Trophoblast cell (in vitro differentiated cells and primary cell): ENCODE results near the gene RTBDN.

Experiments
- DNase-seq, 2 donors: peaks; one replicate each; pipeline ENCODE4 v3.0.0-alpha.2; 2016
- H2AFZ ChIP-seq: 2 replicates; pipeline ENCODE4 v1.6.1; 2013; ENCODE audit warnings: low read length, moderate library complexity, mild to moderate bottlenecking; ENCODE audit not compliant: insufficient read depth, poor library complexity
- H2AK5ac ChIP-seq: 2 replicates; pipeline ENCODE4 v1.6.1; 2013; ENCODE audit warnings: mild to moderate bottlenecking, low read length
- H2BK120ac ChIP-seq: 2 replicates; pipeline ENCODE4 v1.6.1; 2013; ENCODE audit warnings: low read length, mild to moderate bottlenecking, moderate library complexity; ENCODE audit not compliant: insufficient read depth, poor library complexity
- H2BK12ac ChIP-seq: 2 replicates; pipeline ENCODE4 v1.6.1; 2013; ENCODE audit warnings: mild to moderate bottlenecking, low read length, moderate library complexity
- H2BK5ac ChIP-seq: 2 replicates; pipeline ENCODE4 v1.6.1; 2013; ENCODE audit warnings: low read length, low read depth, moderate library complexity, mild to moderate bottlenecking; ENCODE audit not compliant: poor library complexity
- H3K14ac ChIP-seq: 2 replicates; pipeline ENCODE4 v1.6.1; 2013; ENCODE audit warnings: mild to moderate bottlenecking, low read length
- H3K18ac ChIP-seq: 2 replicates; pipeline ENCODE4 v1.6.1; 2013; ENCODE audit warnings: mild to moderate bottlenecking, low read length
- H3K23ac ChIP-seq: 2 replicates; pipeline ENCODE4 v1.6.1; 2013; ENCODE audit warnings: low read length
- H3K27ac ChIP-seq: 2 replicates; pipeline ENCODE4 v1.5.1; 2013; ENCODE audit warnings: low read depth, mild to moderate bottlenecking, inconsistent platforms, low read length, moderate library complexity
- H3K27me3 ChIP-seq: 2 replicates; pipeline ENCODE4 v1.6.1; 2013; ENCODE audit warnings: inconsistent platforms, mild to moderate bottlenecking, low read length, moderate library complexity; ENCODE audit not compliant: insufficient read depth
- H3K36me3 ChIP-seq, 2 experiments: 1 replicate in 1 of 2; 2 replicates in 1 of 2; pipeline ENCODE4 v1.6.1; 2013; ENCODE audit warnings: low read length in 2 of 2, mild to moderate bottlenecking in 2 of 2, moderate library complexity in 1 of 2; ENCODE audit not compliant: insufficient read depth in 2 of 2, control insufficient read depth in 1 of 2
- H3K4ac ChIP-seq: 2 replicates; pipeline ENCODE4 v1.6.1; 2013; ENCODE audit warnings: low read depth, mild to moderate bottlenecking, low read length, moderate library complexity
- H3K4me1 ChIP-seq, 2 experiments: 1 replicate in 1 of 2; 2 replicates in 1 of 2; pipeline ENCODE4 v1.6.1; 2013; ENCODE audit warnings: low read length in 2 of 2, mild to moderate bottlenecking in 2 of 2, moderate library complexity in 1 of 2; ENCODE audit not compliant: insufficient read depth in 2 of 2, control insufficient read depth in 1 of 2
- H3K4me2 ChIP-seq: 2 replicates; pipeline ENCODE4 v1.6.1; 2013; ENCODE audit warnings: inconsistent platforms, mild to moderate bottlenecking, low read length, moderate library complexity
- H3K4me3 ChIP-seq: 2 replicates; pipeline ENCODE4 v1.5.1; 2013; ENCODE audit warnings: mild to moderate bottlenecking, low read depth, low read length, inconsistent platforms
- H3K79me1 ChIP-seq: one replicate; pipeline ENCODE4 v1.6.1; 2013; ENCODE audit warnings: low read length
- H3K79me2 ChIP-seq: 2 replicates; pipeline ENCODE4 v1.6.1; 2013; ENCODE audit warnings: low read length, mild to moderate bottlenecking; ENCODE audit not compliant: control insufficient read depth, insufficient read depth, poor library complexity
- H3K9ac ChIP-seq: 2 replicates; pipeline ENCODE4 v1.6.1; 2013; ENCODE audit warnings: mild to moderate bottlenecking, low read length
- H3K9me3 ChIP-seq: 2 replicates; pipeline ENCODE4 v1.6.1; 2013; ENCODE audit warnings: low read depth, mild to moderate bottlenecking, control low read depth, inconsistent platforms, low read length; ENCODE audit not compliant: insufficient read depth
- H4K12ac ChIP-seq: 2 replicates; pipeline ENCODE4 v1.6.1; 2013; ENCODE audit warnings: low read depth, mild to moderate bottlenecking, low read length, moderate library complexity
- H4K8ac ChIP-seq: 2 replicates; pipeline ENCODE4 v1.6.1; 2013; ENCODE audit warnings: low read depth, mild to moderate bottlenecking, low read length, moderate library complexity
- H4K91ac ChIP-seq: one replicate; pipeline ENCODE4 v1.6.1; 2013; ENCODE audit warnings: low read depth, mild to moderate bottlenecking, low read length, moderate library complexity
- WGBS: extraction: QIAGEN DNeasy Blood & Tissue Kit; methylation state at CpG from one replicate; pipeline ENCODE4 v1.1.7; 2013; ENCODE audit warnings: missing lambda C conversion rate; ENCODE audit not compliant: insufficient read length, insufficient coverage; ENCODE audit errors: extremely low coverage; 5-methylcytosine and 5-hydroxymethylcytosine counted together

Gene RTBDN

DNA sequence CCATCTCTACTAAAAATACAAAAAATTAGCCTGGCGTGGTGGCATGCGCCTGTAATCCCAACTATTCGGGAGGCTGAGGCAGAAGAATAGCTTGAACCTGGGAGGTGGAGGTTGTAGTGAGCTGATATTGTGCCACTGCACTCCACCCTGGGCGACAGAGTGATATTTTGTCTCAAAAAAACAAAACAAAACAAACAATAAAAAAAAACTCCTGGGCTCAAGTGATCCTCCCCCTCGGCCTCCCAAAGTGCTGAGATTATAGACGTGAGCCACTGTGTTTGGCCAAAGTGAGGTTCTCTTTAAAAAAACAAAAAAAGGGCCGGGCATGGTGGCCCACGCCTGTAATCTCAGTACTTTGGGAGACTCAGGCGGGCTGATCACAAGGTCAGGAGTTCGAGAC lies 46.9 kb downstream of the RTBDN start:
- H3K4me2 ChIP-seq, result no peak overlapping the region
- no peak overlapping the region for H2AK5ac ChIP-seq
- no peak overlapping the region for H3K27ac ChIP-seq
- no peaks in the 10 kb centered on the region for H3K9me3 ChIP-seq
- no peak overlapping the region for H3K18ac ChIP-seq
- no peak overlapping the region for H2BK12ac ChIP-seq
- H3K9ac ChIP-seq, result no peak overlapping the region
- H3K4ac ChIP-seq, result no peak overlapping the region
- H3K36me3 ChIP-seq, result peaks cover 0 to 2% of the 10 kb centered on the region in 2 experiments
- no peak overlapping the region for H3K4me3 ChIP-seq
- peak overlapping the region; percentile 35 for H2BK120ac ChIP-seq
- DNase-seq, result no peak
- no peak overlapping the region for H3K23ac ChIP-seq
- H3K14ac ChIP-seq, result no peak overlapping the region
- peak overlapping the region; percentile 59 for H4K91ac ChIP-seq
- H3K79me1 ChIP-seq, result peaks cover 80% of the 10 kb centered on the region
- H3K79me2 ChIP-seq, result peaks cover 26% of the 10 kb centered on the region
- H3K4me1 ChIP-seq, result peaks cover 53 to 58% of the 10 kb centered on the region in 2 experiments
- WGBS, result no CpG with 5 or more reads among the region's 10 CpGs
- H2BK5ac ChIP-seq, result no peak overlapping the region
- H4K8ac ChIP-seq, result no peak overlapping the region
- H2AFZ ChIP-seq, result no peak overlapping the region
- no peak overlapping the region for H4K12ac ChIP-seq
- no peaks in the 10 kb centered on the region for H3K27me3 ChIP-seq

DNA sequence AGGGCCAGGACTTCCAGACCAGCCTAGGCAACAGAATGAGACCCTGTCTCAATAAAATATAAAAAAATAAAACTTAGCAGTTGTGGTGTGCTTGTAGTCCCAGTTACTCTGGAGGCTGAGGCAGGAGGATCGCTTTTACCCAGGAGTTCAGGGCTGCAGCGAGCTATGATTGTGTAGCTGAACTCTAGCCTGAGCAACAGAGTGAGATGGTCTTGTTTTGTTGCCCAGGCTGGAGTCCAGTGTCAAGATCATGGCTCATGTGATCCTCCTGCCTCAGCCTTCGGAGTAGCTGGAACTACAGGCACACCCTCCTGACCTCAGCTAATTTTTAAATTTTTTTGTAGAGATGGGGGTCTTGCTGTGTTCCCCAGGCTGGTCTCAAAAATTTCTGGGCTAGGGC lies 47.4 kb downstream of the RTBDN start:
- Histone ChIP-seq H4K12ac (no peak overlapping the region), H2BK12ac (peak overlapping the region; percentile 97), H3K36me3 (no peaks in the 10 kb centered on the region), H3K27ac (no peak overlapping the region), H4K8ac (peak overlapping the region; percentile 24), H3K79me2 (peaks cover 21% of the 10 kb centered on the region), H2AFZ (peak overlapping the region; percentile 8), H4K91ac (peak overlapping the region; percentile 100), H3K14ac (no peak overlapping the region), H3K79me1 (peaks cover 80% of the 10 kb centered on the region), H3K4me3 (no peak overlapping the region), H3K9ac (no peak overlapping the region), H2AK5ac (peak overlapping the region; percentile 13), H3K4ac (peak overlapping the region; percentile 25), H3K23ac (no peak overlapping the region), H3K9me3 (no peaks in the 10 kb centered on the region), H3K4me2 (no peak overlapping the region), H3K4me1 (peaks cover 58 to 63% of the 10 kb centered on the region in 2 experiments), H3K18ac (no peak overlapping the region), H2BK5ac (peak overlapping the region; percentile 88), H3K27me3 (no peaks in the 10 kb centered on the region), H2BK120ac (peak overlapping the region; percentile 79)
- WGBS, result no CpG with 5 or more reads among the region's 3 CpGs
- DNase-seq, result no peak

- Histone ChIP-seq H3K9ac (no peak overlapping the region), H3K18ac (peak overlapping the region; percentile 80), H3K9me3 (no peaks in the 10 kb centered on the region), H2AK5ac (peak overlapping the region; percentile 82), H4K8ac (peak overlapping the region; percentile 24), H3K4me3 (no peak overlapping the region), H3K4me1 (peaks cover 58 to 63% of the 10 kb centered on the region in 2 experiments), H3K27me3 (no peaks in the 10 kb centered on the region), H2BK5ac (peak overlapping the region; percentile 88), H3K4ac (peak overlapping the region; percentile 31), H3K79me2 (peaks cover 15% of the 10 kb centered on the region), H3K14ac (peak overlapping the region; percentile 62), H3K79me1 (peaks cover 74% of the 10 kb centered on the region), H3K4me2 (no peak overlapping the region), H4K12ac (no peak overlapping the region), H3K27ac (peak overlapping the region; percentile 96), H4K91ac (peak overlapping the region; percentile 100), H2BK12ac (peak overlapping the region; percentile 97), H3K23ac (no peak overlapping the region), H3K36me3 (no peaks in the 10 kb centered on the region), H2BK120ac (peak overlapping the region; percentile 79), H2AFZ (peak overlapping the region; percentile 8)
- DNase-seq, result peak in 1 of 2 donors; percentile 40
- no CpG with 5 or more reads among the region's 18 CpGs for WGBS
These were observed 48.1 kb downstream of the RTBDN start for GRCh38 chr19:12786141-12786870.

DNA sequence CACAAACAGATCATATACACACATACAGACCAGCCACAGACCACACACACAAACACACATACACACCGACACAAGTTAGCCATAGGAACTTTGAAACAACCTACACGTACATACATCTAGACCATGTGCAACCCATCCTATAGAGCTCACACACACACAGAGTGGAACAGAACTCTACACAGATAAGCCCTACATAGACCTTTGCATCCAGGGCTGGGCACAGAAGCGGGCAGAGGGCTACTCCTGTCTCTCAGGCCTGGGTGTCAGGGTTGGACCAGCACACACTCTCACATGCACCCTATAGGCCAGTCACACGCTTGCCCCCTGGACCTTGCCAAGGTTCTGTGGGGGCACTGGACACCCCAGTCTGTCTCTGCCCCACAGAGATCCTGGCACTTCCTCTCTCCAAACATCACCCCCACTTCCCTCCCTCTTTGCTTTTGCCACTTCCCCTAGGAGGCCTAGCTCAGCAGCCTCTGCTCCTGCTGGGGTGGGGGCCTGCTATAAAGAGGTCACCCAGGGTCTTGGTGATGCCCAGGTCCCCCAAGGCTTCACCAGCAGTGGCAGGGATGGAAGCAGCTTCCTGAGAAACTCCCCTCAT lies 48.8 kb downstream of the RTBDN start:
- Histone ChIP-seq H2AFZ (no peak overlapping the region), H4K8ac (peak overlapping the region; percentile 1), H2AK5ac (peak overlapping the region; percentile 78), H3K27me3 (no peaks in the 10 kb centered on the region), H3K4me1 (peaks cover 52 to 57% of the 10 kb centered on the region in 2 experiments), H3K9me3 (no peaks in the 10 kb centered on the region), H3K14ac (peak overlapping the region; percentile 62), H3K9ac (no peak overlapping the region), H3K79me1 (peaks cover 68% of the 10 kb centered on the region), H2BK120ac (peak overlapping the region; percentile 79), H2BK5ac (peak overlapping the region; percentile 88), H3K79me2 (peaks cover 15% of the 10 kb centered on the region), H3K4me2 (no peak overlapping the region), H3K27ac (peak overlapping the region; percentile 96), H4K12ac (no peak overlapping the region), H3K4ac (peak overlapping the region; percentile 1), H4K91ac (peak overlapping the region; percentile 100), H3K23ac (no peak overlapping the region), H3K18ac (peak overlapping the region; percentile 80), H3K4me3 (no peak overlapping the region), H2BK12ac (peak overlapping the region; percentile 84), H3K36me3 (no peaks in the 10 kb centered on the region)
- no CpG with 5 or more reads among the region's 4 CpGs for WGBS
- DNase-seq, result no peak
